GM10248 (cell line): ENCODE data around the gene ZNF652.
A peak's percentile ranks its signal among the peaks of the same experiment; 100 is the strongest.
"Not testable (repeated sequence)": the region's sequence is repeated elsewhere in the genome, so short reads cannot be mapped to it uniquely, and the experiment has no call there.

ENCODE experiments used
- CTCF ChIA-PET: fragments of 300-600 bp; sonication (Branson Sonifier 250); formaldehyde crosslinking; extraction: SDS; loops from one replicate; lab custom pipeline; 2021; ENCODE audit warnings: antibody characterized with exemption; lab: Yijun Ruan, JAX
- POLR2A ChIA-PET: fragments of 350-650 bp; sonication (Branson Sonifier 250); formaldehyde crosslinking; extraction: SDS; loops from one replicate; lab custom pipeline; 2020; ENCODE audit warnings: antibody characterized with exemption; lab: Yijun Ruan, JAX
- DNase-seq: peaks from one replicate; pipeline ENCODE4 v3.0.0; 2012; ENCODE audit errors: extremely low spot score
- CTCF ChIP-seq: IDR thresholded peaks from 2 replicates; pipeline ENCODE4 v1.5.1; 2012; ENCODE audit warnings: mild to moderate bottlenecking, low read depth; ENCODE audit errors: extremely low read depth, missing control alignments, control extremely low read depth

The ZNF652 gene

DNA sequence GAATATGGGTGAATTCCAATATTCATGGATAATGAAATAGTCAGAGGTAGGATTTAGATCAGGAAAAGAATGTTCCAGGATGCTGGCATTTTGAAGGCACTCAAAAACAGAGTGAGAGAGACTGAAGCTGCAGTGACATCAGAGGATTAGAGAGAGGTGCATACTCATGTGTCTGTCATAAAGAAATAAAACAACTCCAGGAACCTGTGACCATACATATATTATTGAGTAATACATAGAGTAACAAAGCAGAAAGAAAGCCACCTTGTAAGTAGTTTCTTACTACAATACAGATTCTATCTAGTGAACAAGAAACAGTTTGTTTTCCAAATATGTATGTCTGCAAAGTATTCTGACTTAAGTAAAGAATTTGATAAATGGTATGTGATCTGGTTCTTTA, 69.1 kb downstream of the ZNF652 start:
- no peak for DNase-seq
- CTCF ChIA-PET: no interaction called here
- TF ChIP-seq CTCF: no peak
- POLR2A ChIA-PET: no interaction called here

DNA sequence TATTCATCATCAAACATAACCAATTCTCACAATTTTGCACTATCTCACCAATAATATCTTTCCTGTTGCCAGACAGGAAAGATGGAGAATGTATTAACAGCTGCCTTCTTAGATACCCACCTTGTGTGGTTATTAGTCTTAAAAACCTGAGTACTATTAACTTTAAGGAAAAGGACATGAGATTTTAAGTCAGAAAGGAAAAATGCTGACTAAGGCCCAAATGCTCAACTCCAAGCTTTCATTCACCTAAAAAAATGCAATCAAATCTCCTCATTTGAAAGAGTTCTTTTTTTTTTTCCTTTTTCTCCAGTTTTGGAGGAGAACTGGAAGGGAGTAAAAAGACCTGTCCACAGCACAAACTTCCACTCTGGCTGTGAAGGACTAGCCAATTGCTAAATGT, 70.1 kb downstream of the ZNF652 start:
- ChIA-PET POLR2A (no interaction called here), CTCF (interaction anchor here (1.4 to 3.2 kb wide), 8 partner anchors 8 to 121 kb away, joined by 3 to 29 read pairs (median 8); no protein-coding TSS in a partner anchor)
- TF ChIP-seq CTCF: no peak
- no peak for DNase-seq

DNA sequence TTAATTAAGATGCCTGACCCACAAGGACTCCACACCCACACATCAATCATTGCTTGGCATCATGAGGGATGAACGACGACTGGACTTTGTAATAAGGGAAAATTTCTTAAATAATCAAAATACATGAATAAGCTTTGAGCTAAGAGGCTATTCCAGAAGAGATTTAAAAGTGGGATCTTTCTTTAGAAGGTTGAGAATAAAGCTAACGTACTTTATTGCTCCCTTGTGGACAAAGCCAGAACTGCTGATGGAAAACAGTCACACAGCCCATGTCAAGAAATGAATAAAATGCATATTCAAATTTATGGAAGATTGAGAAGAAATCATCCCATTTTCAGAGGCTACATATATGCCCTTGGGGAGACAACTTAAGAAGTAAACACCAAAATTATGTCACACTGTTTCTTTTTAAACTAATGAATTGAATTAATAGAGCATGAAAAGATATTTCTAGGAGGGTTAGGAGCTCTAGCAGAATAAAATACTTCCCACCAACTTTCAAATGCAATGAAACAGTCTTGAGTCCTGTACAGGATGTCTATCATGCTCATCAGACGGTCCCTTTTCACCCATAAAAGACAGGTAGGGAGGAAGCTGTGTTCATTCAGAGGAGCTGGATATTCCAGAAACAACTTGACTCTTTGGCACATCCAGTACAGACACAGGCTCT, 71.2 kb downstream of the ZNF652 start:
- DNase-seq: no peak
- ChIA-PET CTCF (interaction anchor here (0.9 to 3.2 kb wide), 18 partner anchors 9 to 266 kb away, joined by 3 to 29 read pairs (median 4); no protein-coding TSS in a partner anchor), POLR2A (interaction anchor here (0.6 kb wide), 2 partner anchors 67 to 559 kb away, joined by 3 to 4 read pairs; no protein-coding TSS in a partner anchor)
- peak; percentile 37 for TF ChIP-seq CTCF

- ChIA-PET CTCF (interaction anchor here (1.0 to 2.1 kb wide), 3 partner anchors 9 to 108 kb away, joined by 3 to 7 read pairs (median 4); no protein-coding TSS in a partner anchor), POLR2A (no interaction called here)
- TF ChIP-seq CTCF: no peak
- DNase-seq: no peak
Observed at GRCh38 chr17:49288388-49288787, 73.7 kb downstream of the ZNF652 start.

GRCh38 chr17:49287481-49287880, 74.6 kb downstream of the ZNF652 start:
- TF ChIP-seq CTCF: no peak
- POLR2A ChIA-PET: no interaction called here
- no peak for DNase-seq
- CTCF ChIA-PET: interaction anchor here (1.2 to 2.1 kb wide), 2 partner anchors 10 to 107 kb away, joined by 3 to 7 read pairs; no protein-coding TSS in a partner anchor

GRCh38 chr17:49286261-49286973, 75.6 kb downstream of the ZNF652 start:
- CTCF ChIA-PET, POLR2A ChIA-PET, DNase-seq: not testable (repeated sequence)

DNA sequence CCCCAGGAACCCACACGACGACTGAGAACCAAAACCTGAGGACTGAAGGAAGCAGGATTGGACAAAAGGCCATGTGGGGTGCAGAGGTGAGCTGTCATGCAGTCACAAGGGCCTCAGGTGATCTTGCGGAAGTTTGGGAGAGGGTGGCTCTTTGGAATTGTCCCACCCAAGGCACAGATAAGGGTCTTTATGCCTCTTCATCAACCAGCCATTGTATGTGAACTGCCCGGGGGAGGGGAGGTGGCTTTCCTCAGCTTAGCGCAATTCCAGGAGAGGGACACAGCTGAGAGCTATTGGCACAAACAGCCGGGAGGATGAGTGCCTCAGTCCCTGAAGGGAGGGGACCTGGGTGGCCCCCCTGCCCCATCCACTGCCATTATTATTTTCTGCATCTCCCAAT, 76.3 kb downstream of the ZNF652 start:
- TF ChIP-seq CTCF: no peak
- CTCF ChIA-PET: no interaction called here
- DNase-seq: no peak
- POLR2A ChIA-PET: no interaction called here
